Measurements from ENCODE around the gene PLXND1. TPM values are rescaled to one million over a fixed set of nuclear protein-coding genes. Genes with fewer than 3 reads are reported as not detected.

The PLXND1 gene
- 97.4 and 163 TPM in 2 replicates for total RNA-seq

GRCh38 chr3:129606636-129607390, at the start of gene PLXND1:
Gene PLXND1 (minus strand): TSS chr3:129606676. CDS start chr3:129606639, 37 bp downstream.

DNA sequence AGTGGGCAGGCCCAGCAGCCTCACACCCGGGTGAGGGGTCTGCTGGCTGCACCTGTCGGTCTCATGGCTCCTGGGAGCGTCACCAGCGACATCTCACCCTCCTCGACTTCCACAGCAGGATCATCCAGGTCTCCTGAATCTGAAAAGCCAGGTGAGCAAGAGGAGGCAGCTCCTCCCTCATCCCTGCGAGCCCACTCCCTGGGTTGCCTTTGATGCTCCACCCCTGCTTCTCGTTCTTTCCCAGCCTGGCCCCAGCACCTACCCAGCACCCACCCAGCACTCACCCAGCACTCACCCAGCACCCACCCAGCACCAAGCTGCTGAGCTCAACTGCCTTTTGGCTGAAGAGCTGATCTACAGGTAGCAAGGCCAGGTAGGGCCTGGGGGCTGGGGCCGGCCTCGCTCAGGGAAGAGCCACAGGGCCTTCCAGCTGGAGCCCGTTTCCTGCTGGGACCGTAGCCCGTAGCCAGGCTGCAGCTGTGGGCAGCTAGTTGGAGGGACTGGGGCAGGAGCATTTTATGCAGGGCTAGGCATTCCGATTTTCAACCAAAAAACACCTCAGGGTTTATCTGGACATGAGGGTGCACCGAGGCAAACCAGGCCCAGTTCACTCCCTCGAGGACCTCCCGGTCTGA, 63.2 kb downstream of the PLXND1 start, which contains the start of gene H1-8:
Gene H1-8 (plus strand): TSS at position 20 of the 635 bp plus-strand sequence. CDS start 44 bp downstream, at position 64.

DNA sequence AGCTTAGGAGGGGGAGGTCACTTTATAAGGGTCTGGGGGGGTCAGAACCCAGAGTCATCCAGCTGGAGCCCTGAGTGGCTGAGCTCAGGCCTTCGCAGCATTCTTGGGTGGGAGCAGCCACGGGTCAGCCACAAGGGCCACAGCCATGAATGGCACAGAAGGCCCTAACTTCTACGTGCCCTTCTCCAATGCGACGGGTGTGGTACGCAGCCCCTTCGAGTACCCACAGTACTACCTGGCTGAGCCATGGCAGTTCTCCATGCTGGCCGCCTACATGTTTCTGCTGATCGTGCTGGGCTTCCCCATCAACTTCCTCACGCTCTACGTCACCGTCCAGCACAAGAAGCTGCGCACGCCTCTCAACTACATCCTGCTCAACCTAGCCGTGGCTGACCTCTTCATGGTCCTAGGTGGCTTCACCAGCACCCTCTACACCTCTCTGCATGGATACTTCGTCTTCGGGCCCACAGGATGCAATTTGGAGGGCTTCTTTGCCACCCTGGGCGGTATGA, 77.8 kb downstream of the PLXND1 start, which contains the start of gene RHO:
Gene RHO (plus strand): TSS at position 51 of the 512 bp plus-strand sequence. CDS start 95 bp downstream, at position 146.

Other genes with a start within 250 kb of the PLXND1 start
- gene EFCAB12, start 178.0 kb downstream of the PLXND1 start, total RNA-seq: 0.05 TPM in 1 of 2 replicates, not detected in the other
- gene MBD4, start 166.7 kb downstream of the PLXND1 start, total RNA-seq: 21.9 and 28.8 TPM in 2 replicates
- gene IFT122, start 166.5 kb downstream of the PLXND1 start, total RNA-seq: 22.1 and 26.4 TPM in 2 replicates
- gene RHO, start 78.0 kb downstream of the PLXND1 start, total RNA-seq: not detected in 2 replicates
- not detected in 2 replicates for gene H1-8, start 63.5 kb downstream of the PLXND1 start, total RNA-seq